Thyroid gland (tissue), 4 donors: ENCODE results near the gene RARA. TPM values are rescaled to one million over a fixed set of nuclear protein-coding genes. Genes with fewer than 3 reads are reported as not detected.

Experiments used
- DNase-seq, 2 donors: peaks; one replicate each; pipeline ENCODE4 v3.0.0-alpha.2; 2019
- H3K27ac ChIP-seq, 3 donors: fragments of 200-600 bp; sonication (generic); 1 replicate in 2 of 3; 2 replicates in 1 of 3; pipeline ENCODE4 v1.5.1; 2016 to 2019; ENCODE audit warnings: mild to moderate bottlenecking in 1 of 3, moderate library complexity in 1 of 3
- H3K27me3 ChIP-seq: fragments of 200-600 bp; sonication (generic); one replicate; pipeline ENCODE4 v1.5.1; 2019
- H3K36me3 ChIP-seq, 2 donors: fragments of 200-600 bp; sonication (generic); one replicate each; pipeline ENCODE4 v1.5.1; 2016 to 2019
- H3K4me1 ChIP-seq, 2 donors: fragments of 200-600 bp; sonication (generic); one replicate each; pipeline ENCODE4 v1.5.1; 2017 to 2019
- H3K4me3 ChIP-seq, 3 donors: fragments of 200-600 bp; sonication (generic); replicated peaks in 1 of 3; 1 replicate in 2 of 3; 2 replicates in 1 of 3; pipeline ENCODE4 v1.5.1; 2016; ENCODE audit warnings: mild to moderate bottlenecking in 1 of 3
- H3K9me3 ChIP-seq: fragments of 200-600 bp; sonication (generic); one replicate; pipeline ENCODE4 v1.5.1; 2017
- POLR2A ChIP-seq, 2 donors: fragments of 450-650 bp; IDR thresholded peaks; one replicate each; pipeline ENCODE4 v1.6.1; 2017; ENCODE audit warnings: antibody characterized with exemption in 2 of 2, mild to moderate bottlenecking in 2 of 2, moderate library complexity in 1 of 2
- WGBS, 2 donors: methylation state at CpG; one replicate each; pipeline ENCODE4 v1.1.5; 2017; 5-methylcytosine and 5-hydroxymethylcytosine counted together
- intact Hi-C: fragments of 100-400 bp; cut with DNase I; formaldehyde crosslinking; loops from one replicate; pipeline ENCODE4 v1.15.1; 2023
- small RNA-seq: library from RNA; depleted of rRNA; stranded (forward); fragments of <200 nt; gene quantifications from one replicate; pipeline ENCODE3, GENCODE V24; 2016
- total RNA-seq, 4 donors: library from RNA; depleted of rRNA; stranded (reverse); fragments of >200 nt; gene quantifications; one replicate each; pipeline ENCODE4 v1.2.3, GENCODE V29; 2016
- TF ChIP-seq, protein P1 (sequence below), 6 experiments: fragments of 200-600 bp in 3 of 6; fragments of 450-650 bp in 3 of 6; sonication (generic) in 3 of 6; IDR thresholded peaks; one replicate each; pipeline ENCODE4 v1.5.1; 2016 to 2019; ENCODE audit warnings: antibody characterized with exemption in 6 of 6, mild to moderate bottlenecking in 2 of 6, inconsistent platforms in 1 of 6, moderate library complexity in 1 of 6

Gene RARA
- total RNA-seq, 4 donors from 2014 or later = 20.0 to 60.9 (median 35.2) TPM

DNA sequence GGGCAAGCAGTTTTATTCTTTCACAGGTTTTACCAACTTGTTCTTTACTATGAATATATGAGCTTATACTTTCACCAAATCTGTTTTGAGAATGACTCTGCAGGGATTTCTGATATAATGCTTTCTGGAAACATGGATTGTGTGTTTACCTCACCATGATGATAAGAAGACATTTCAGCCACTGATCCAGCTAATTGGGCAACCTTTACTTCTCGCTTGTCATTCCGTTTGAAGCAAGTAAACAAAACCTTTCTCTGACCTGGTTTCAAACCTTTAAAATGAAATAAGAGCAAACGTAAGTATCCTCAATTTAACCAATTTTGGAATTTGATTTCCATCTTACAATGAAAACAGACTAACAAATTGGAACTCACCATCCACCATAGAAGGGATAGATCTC is 95.0 kb downstream of the RARA start:
- intact Hi-C loops = no loop called here
- Histone ChIP-seq H3K27ac (no peak overlapping the region), H3K9me3 (no peaks in the 10 kb centered on the region), H3K4me3 (no peak overlapping the region), H3K27me3 (no peaks in the 10 kb centered on the region), H3K4me1 (no peaks in the 10 kb centered on the region), H3K36me3 (no peaks in the 10 kb centered on the region)
- 94% methylated on average over 3 of the region's 3 CpGs for WGBS, 2 donors
- TF ChIP-seq, protein P1, sequence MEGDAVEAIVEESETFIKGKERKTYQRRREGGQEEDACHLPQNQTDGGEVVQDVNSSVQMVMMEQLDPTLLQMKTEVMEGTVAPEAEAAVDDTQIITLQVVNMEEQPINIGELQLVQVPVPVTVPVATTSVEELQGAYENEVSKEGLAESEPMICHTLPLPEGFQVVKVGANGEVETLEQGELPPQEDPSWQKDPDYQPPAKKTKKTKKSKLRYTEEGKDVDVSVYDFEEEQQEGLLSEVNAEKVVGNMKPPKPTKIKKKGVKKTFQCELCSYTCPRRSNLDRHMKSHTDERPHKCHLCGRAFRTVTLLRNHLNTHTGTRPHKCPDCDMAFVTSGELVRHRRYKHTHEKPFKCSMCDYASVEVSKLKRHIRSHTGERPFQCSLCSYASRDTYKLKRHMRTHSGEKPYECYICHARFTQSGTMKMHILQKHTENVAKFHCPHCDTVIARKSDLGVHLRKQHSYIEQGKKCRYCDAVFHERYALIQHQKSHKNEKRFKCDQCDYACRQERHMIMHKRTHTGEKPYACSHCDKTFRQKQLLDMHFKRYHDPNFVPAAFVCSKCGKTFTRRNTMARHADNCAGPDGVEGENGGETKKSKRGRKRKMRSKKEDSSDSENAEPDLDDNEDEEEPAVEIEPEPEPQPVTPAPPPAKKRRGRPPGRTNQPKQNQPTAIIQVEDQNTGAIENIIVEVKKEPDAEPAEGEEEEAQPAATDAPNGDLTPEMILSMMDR (IDR thresholded peaks at IDR 0.05) = no peak
- TF ChIP-seq POLR2A (IDR thresholded peaks at IDR 0.05) = no peak
- no peak for DNase-seq

Small RNAs within 50 kb of the gene (small RNA-seq; reads per million reads assigned to genes)
- not detected for gene RF00019
- not detected for gene RNA5SP441

Other genes starting within 250 kb of the RARA start
- gene THRA, start 246.2 kb upstream of the RARA start, total RNA-seq = 10 to 100 TPM; 34.0 to 52.9 (median 44.8) TPM
- gene NR1D1, start 208.6 kb upstream of the RARA start, total RNA-seq = 1 to 10 TPM; 3.4 to 9.9 (median 5.1) TPM
- 100 to 1,000 TPM in 1 of 4 donors, 10 to 100 TPM in 3; 69.9 to 101 (median 80.4) TPM for gene MSL1, start 187.2 kb upstream of the RARA start, total RNA-seq
- 100 to 1,000 TPM in 1 of 4 donors, 10 to 100 TPM in 3; 88.2 to 103 (median 95.5) TPM for gene CASC3, start 168.6 kb upstream of the RARA start, total RNA-seq
- 1 to 10 TPM; 1.3 to 5.2 (median 4.1) TPM for gene RAPGEFL1, start 131.7 kb upstream of the RARA start, total RNA-seq
- gene WIPF2, start 89.9 kb upstream of the RARA start, total RNA-seq = 10 to 100 TPM; 13.2 to 14.6 (median 14.5) TPM
- gene CDC6, start 21.3 kb upstream of the RARA start, total RNA-seq = 1 to 10 TPM in 1 of 4 donors, under 1 TPM in 3; 0.63 to 5.2 (median 0.79) TPM
- gene GJD3, start 55.6 kb downstream of the RARA start, total RNA-seq = 1 to 10 TPM; 1.6 to 3.4 (median 1.7) TPM
- gene TOP2A, start 108.7 kb downstream of the RARA start, total RNA-seq = 1 to 10 TPM in 3 of 4 donors, under 1 TPM in 1; 0.20 to 5.2 (median 2.2) TPM
- gene IGFBP4, start 134.3 kb downstream of the RARA start, total RNA-seq = 100 to 1,000 TPM; 234 to 334 (median 274) TPM
- 10 to 100 TPM in 2 of 4 donors, 1 to 10 TPM in 2; 5.4 to 24.7 (median 16.2) TPM for gene TNS4, start 192.4 kb downstream of the RARA start, total RNA-seq